Rectal smooth muscle tissue (tissue), 1 donor: ENCODE data around the gene GOLGA6L25.
"Not testable (repeated sequence)": the region's sequence is repeated elsewhere in the genome, so short reads cannot be mapped to it uniquely, and the experiment has no call there.

Experiments
- H3K27ac ChIP-seq: one replicate; pipeline ENCODE4 v1.7.0; 2013; ENCODE audit warnings: low read depth, low read length, inconsistent platforms
- H3K27me3 ChIP-seq: one replicate; pipeline ENCODE4 v1.7.0; 2013; ENCODE audit warnings: low read length; ENCODE audit not compliant: control insufficient read depth, insufficient read depth
- H3K36me3 ChIP-seq: one replicate; pipeline ENCODE4 v1.7.0; 2013; ENCODE audit warnings: low read length; ENCODE audit not compliant: control insufficient read depth, insufficient read depth
- H3K4me1 ChIP-seq: one replicate; pipeline ENCODE4 v1.7.0; 2013; ENCODE audit warnings: low read length; ENCODE audit not compliant: control insufficient read depth, insufficient read depth
- H3K4me3 ChIP-seq: one replicate; pipeline ENCODE4 v1.7.0; 2013; ENCODE audit warnings: low read length
- H3K9ac ChIP-seq: one replicate; pipeline ENCODE4 v1.7.0; 2013; ENCODE audit warnings: low read length

Gene GOLGA6L25

GRCh38 chr15:28553268-28553667 is at the start of gene GOLGA6L25:
Gene GOLGA6L25 (plus strand): TSS chr15:28553568. CDS start chr15:28553629, 61 bp downstream.
- H3K9ac ChIP-seq, H3K36me3 ChIP-seq, H3K27me3 ChIP-seq, H3K27ac ChIP-seq, H3K4me1 ChIP-seq, H3K4me3 ChIP-seq: not testable (repeated sequence)

- not testable (repeated sequence) for H3K4me3 ChIP-seq
Observed at GRCh38 chr15:28508217-28508889, 45.0 kb upstream of the GOLGA6L25 start.

GRCh38 chr15:28514128-28514527 is 39.2 kb upstream of the GOLGA6L25 start:
- H3K27ac ChIP-seq, H3K4me1 ChIP-seq, H3K9ac ChIP-seq, H3K27me3 ChIP-seq, H3K36me3 ChIP-seq, H3K4me3 ChIP-seq: not testable (repeated sequence)

More at GRCh38 chr15:28508217-28508889, 45.0 kb upstream of the GOLGA6L25 start:
- H3K4me1 ChIP-seq, H3K27me3 ChIP-seq, H3K27ac ChIP-seq, H3K36me3 ChIP-seq, H3K9ac ChIP-seq: not testable (repeated sequence)

GRCh38 chr15:28515208-28515607 is 38.2 kb upstream of the GOLGA6L25 start:
- H3K9ac ChIP-seq, H3K27me3 ChIP-seq, H3K4me1 ChIP-seq, H3K4me3 ChIP-seq, H3K36me3 ChIP-seq, H3K27ac ChIP-seq: not testable (repeated sequence)

GRCh38 chr15:28532954-28533353 is 20.4 kb upstream of the GOLGA6L25 start, which contains the start of gene GOLGA8G:
Gene GOLGA8G (minus strand): TSS chr15:28532971. CDS start chr15:28532909, 62 bp downstream.
- not testable (repeated sequence) for H3K36me3 ChIP-seq, H3K27ac ChIP-seq, H3K4me1 ChIP-seq, H3K4me3 ChIP-seq, H3K9ac ChIP-seq, H3K27me3 ChIP-seq

- H3K36me3 ChIP-seq, H3K9ac ChIP-seq, H3K27ac ChIP-seq, H3K4me3 ChIP-seq, H3K27me3 ChIP-seq, H3K4me1 ChIP-seq: not testable (repeated sequence)
Observed at GRCh38 chr15:28573351-28573750, 20.0 kb downstream of the GOLGA6L25 start.

- not testable (repeated sequence) for H3K27ac ChIP-seq, H3K27me3 ChIP-seq, H3K36me3 ChIP-seq, H3K4me3 ChIP-seq, H3K4me1 ChIP-seq, H3K9ac ChIP-seq
Observed at GRCh38 chr15:28588977-28589606, 35.7 kb downstream of the GOLGA6L25 start.

GRCh38 chr15:28589769-28590168 is 36.4 kb downstream of the GOLGA6L25 start:
- peak overlapping the region; percentile 48 for H3K4me3 ChIP-seq
- not testable (repeated sequence) for H3K27me3 ChIP-seq, H3K9ac ChIP-seq

GRCh38 chr15:28592395-28592794 is 39.0 kb downstream of the GOLGA6L25 start:
- H3K36me3 ChIP-seq, H3K4me1 ChIP-seq, H3K27me3 ChIP-seq, H3K27ac ChIP-seq, H3K9ac ChIP-seq, H3K4me3 ChIP-seq: not testable (repeated sequence)

More at GRCh38 chr15:28589769-28590168, 36.4 kb downstream of the GOLGA6L25 start:
- H3K36me3 ChIP-seq, H3K4me1 ChIP-seq, H3K27ac ChIP-seq: not testable (repeated sequence)

- H3K4me3 ChIP-seq, H3K4me1 ChIP-seq, H3K27ac ChIP-seq, H3K36me3 ChIP-seq, H3K27me3 ChIP-seq, H3K9ac ChIP-seq: not testable (repeated sequence)
Observed at GRCh38 chr15:28593424-28594129, 40.2 kb downstream of the GOLGA6L25 start.

- H3K27me3 ChIP-seq, H3K36me3 ChIP-seq, H3K4me1 ChIP-seq, H3K4me3 ChIP-seq, H3K9ac ChIP-seq, H3K27ac ChIP-seq: not testable (repeated sequence)
Observed at GRCh38 chr15:28597471-28597870, 44.1 kb downstream of the GOLGA6L25 start.

GRCh38 chr15:28598209-28598608 is 44.8 kb downstream of the GOLGA6L25 start:
- H3K4me3 ChIP-seq, H3K9ac ChIP-seq, H3K27ac ChIP-seq, H3K36me3 ChIP-seq, H3K27me3 ChIP-seq, H3K4me1 ChIP-seq: not testable (repeated sequence)
